Activated naive CD4-positive, alpha-beta T cell treated with anti-CD3 and anti-CD28 coated beads, Interleukin-2, amount 10 ng/mL, durations not matched to agents 7 days and 5 days (primary cell): ENCODE measurements around the gene RBM15.
A peak's percentile ranks its signal among the peaks of the same experiment; 100 is the strongest.

Experiments used
- CTCF ChIA-PET: fragments of 350-600 bp; sonication (Branson Sonifier 250); formaldehyde crosslinking; loops from one replicate; lab custom pipeline; 2021; ENCODE audit warnings: antibody characterized with exemption; lab: Charles Lee
- DNase-seq: peaks from one replicate; pipeline ENCODE4 v3.0.0-alpha.2; 2020
- H3K27ac Mint-ChIP-seq: one replicate; pipeline ENCODE4 v1.8.0; 2021; ENCODE audit warnings: mild to moderate bottlenecking, moderate library complexity, mixed read lengths
- H3K27me3 Mint-ChIP-seq: one replicate; pipeline ENCODE4 v1.8.0; 2021; ENCODE audit warnings: mild to moderate bottlenecking, mixed read lengths
- H3K36me3 Mint-ChIP-seq: one replicate; pipeline ENCODE4 v1.8.0; 2021; ENCODE audit warnings: mixed read lengths
- H3K4me1 Mint-ChIP-seq: one replicate; pipeline ENCODE4 v1.8.0; 2021; ENCODE audit warnings: mixed read lengths
- H3K4me3 Mint-ChIP-seq: one replicate; pipeline ENCODE4 v1.8.0; 2021; ENCODE audit warnings: mild to moderate bottlenecking, moderate library complexity, mixed read lengths
- H3K9me3 Mint-ChIP-seq: one replicate; pipeline ENCODE4 v1.8.0; 2021; ENCODE audit warnings: mixed read lengths

The RBM15 gene

DNA sequence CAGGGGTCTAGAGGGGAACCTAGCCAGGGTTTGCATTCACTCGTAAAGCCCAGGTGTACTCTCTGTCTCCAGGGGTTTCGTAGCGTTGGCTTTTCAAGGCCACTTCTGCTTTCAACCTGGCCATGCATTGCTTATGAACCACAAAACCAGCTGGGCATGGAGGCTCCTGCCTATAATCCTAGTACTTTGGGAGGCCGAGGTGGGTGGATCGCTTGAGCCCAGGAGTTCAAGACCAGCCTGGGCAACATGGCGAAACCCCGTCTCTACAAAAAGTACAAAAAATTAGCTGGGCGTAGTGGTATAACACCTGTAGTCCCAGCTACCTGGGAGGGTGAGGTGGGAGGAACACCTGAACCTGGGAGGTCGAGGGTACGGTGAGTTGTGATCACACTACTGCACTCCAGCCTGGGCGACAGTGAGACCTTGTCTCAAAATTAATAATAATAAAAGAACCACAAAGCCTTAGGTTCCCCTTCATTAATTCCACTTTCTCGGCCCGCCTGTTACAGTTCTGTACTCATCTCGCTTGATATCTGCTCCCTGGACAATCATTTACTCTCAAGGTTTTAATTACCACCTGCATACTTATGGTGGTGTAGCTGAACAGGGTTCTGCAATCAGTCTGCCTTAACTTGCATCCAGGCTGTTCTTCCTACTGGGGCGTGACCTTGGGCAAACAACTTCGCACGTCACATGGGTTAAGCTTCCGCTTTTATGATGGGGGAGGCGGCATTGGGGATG, 45.6 kb downstream of the RBM15 start:
- H3K4me1 Mint-ChIP-seq: peaks cover 21% of the 10 kb centered on the region
- no peak overlapping the region for H3K27ac Mint-ChIP-seq
- H3K36me3 Mint-ChIP-seq: peaks cover 32% of the 10 kb centered on the region
- no peaks in the 10 kb centered on the region for H3K9me3 Mint-ChIP-seq
- H3K27me3 Mint-ChIP-seq: no peaks in the 10 kb centered on the region
- no peak for DNase-seq
- H3K4me3 Mint-ChIP-seq: no peak overlapping the region
- CTCF ChIA-PET: interaction anchor here (2.3 kb wide), 1 partner anchor 16 kb away, joined by 6 read pairs; no protein-coding TSS in a partner anchor

DNA sequence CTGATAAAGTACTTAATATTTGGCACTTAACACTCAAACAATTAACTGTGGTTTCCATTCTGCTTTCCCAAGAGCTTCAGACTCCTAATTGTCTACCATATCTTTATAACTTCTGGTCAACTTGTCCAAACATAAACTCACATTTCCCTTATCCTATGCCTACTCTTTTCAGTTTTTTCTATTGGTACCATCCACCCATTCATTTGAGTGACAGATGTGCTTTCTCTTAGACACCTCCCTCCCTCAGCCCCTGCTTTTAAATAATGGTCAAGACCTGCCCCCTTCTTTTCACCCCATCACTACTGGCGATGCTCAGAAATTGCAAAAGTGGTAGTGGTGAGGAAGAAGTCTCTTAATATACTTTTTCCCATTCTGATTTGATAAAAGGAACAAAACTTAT, 46.2 kb downstream of the RBM15 start:
- Mint-ChIP-seq H3K27ac (no peak overlapping the region), H3K4me1 (peaks cover 21% of the 10 kb centered on the region), H3K4me3 (no peak overlapping the region), H3K36me3 (peaks cover 30% of the 10 kb centered on the region), H3K27me3 (no peaks in the 10 kb centered on the region), H3K9me3 (no peaks in the 10 kb centered on the region)
- CTCF ChIA-PET: no interaction called here
- no peak for DNase-seq

DNA sequence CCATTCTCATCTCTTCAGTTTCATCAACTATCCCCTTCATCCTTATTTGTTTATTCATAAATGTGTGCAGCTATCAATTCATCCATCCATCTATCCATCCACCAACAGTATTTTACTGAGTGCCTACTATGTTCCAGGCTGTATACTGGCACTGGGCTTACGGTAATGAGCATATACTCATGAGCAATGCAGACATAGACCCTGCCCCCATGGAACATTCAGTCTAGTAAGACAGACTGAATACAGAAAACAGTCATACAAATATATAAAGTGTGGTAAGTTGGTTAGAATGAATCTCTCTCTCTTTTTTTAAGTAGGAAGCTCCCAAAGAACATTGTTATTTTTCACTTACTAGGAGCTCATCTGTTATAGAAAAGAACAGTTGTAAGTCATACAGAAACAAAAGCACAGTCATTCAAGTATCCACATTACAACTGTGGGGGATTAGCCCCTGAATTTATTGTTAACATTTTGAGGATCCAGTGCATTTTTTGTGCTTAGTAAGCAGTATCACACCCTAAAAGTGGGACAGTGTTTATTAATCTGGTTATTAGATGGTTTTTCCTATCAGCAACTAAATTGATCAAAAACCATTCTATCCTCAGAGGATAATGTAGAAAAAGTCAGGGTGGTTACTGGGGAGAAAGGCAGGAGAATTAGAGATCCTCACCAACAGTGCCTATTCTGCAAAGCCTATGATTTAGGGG, 48.0 kb downstream of the RBM15 start:
- Mint-ChIP-seq H3K27ac (no peak overlapping the region), H3K4me3 (no peak overlapping the region), H3K4me1 (peaks cover 24% of the 10 kb centered on the region), H3K9me3 (no peaks in the 10 kb centered on the region), H3K36me3 (peaks cover 25% of the 10 kb centered on the region), H3K27me3 (no peaks in the 10 kb centered on the region)
- no peak for DNase-seq
- CTCF ChIA-PET: interaction anchor here (0.7 to 1.3 kb wide), 4 partner anchors 14 to 179 kb away, joined by 3 to 4 read pairs (median 3); no protein-coding TSS in a partner anchor

DNA sequence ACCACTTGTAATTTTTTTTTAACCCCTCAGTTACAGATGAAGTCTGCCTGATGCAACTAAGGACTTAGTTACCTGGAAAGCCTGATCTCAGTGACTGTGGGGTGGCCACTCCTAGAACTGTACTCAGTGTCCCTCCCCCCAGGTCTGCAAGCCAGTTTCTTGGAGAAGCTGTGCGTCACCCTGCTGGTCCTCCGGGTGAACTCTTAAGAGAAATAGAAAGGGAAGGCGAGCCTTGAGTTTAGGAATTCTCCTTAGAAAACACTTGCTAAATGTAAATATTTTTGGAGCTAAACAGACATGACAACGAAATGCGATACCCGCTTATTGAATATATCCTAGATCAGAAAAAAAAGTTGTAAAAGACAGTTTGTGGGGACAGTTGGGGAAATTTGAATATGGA, 50.9 kb downstream of the RBM15 start:
- H3K4me1 Mint-ChIP-seq: peaks cover 5% of the 10 kb centered on the region
- no peaks in the 10 kb centered on the region for H3K27me3 Mint-ChIP-seq
- no peak for DNase-seq
- H3K27ac Mint-ChIP-seq: no peak overlapping the region
- CTCF ChIA-PET: no interaction called here
- peaks cover 26% of the 10 kb centered on the region for H3K36me3 Mint-ChIP-seq
- no peak overlapping the region for H3K4me3 Mint-ChIP-seq
- no peaks in the 10 kb centered on the region for H3K9me3 Mint-ChIP-seq

DNA sequence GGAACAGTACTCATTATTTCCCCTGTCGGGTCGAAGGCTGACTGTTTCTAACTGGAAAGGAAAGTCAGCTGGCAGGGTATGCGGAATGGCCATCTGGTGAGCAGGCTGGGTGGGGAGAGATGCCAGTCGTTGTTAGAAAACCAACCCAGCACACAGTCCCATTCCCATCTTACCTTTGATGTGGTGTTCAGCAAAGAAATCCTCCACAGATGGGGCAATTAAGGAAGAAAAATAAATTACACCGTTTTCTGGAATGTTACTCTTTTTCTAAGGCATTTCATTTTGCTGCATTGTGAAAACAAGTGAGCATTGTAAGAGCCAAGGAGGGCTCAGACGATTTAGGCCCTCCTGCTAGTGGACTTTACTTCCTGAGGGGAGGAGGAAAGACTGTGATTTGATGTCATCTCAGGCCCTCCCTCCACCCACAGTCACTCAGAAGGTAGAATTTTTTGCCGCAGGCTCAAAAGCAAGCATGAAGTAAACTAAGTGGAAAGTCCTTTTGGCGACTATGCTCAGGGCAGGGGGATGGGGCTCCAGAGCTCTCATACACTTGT, 51.6 kb downstream of the RBM15 start, which contains the start of gene SLC16A4:
Gene SLC16A4 (minus strand): TSS at position 335 of the 554 bp plus-strand sequence. CDS start 1,703 bp downstream, outside the sequence.
- Mint-ChIP-seq H3K27ac (no peak within 1 kb of the TSS), H3K27me3 (no peaks in the 10 kb centered on the region), H3K4me1 (peaks cover 5% of the 10 kb centered on the region), H3K9me3 (peaks cover 2% of the 10 kb centered on the region), H3K4me3 (no peak within 1 kb of the TSS), H3K36me3 (peaks cover 27% of the 10 kb centered on the region)
- no peak for DNase-seq
- CTCF ChIA-PET: no interaction called here

DNA sequence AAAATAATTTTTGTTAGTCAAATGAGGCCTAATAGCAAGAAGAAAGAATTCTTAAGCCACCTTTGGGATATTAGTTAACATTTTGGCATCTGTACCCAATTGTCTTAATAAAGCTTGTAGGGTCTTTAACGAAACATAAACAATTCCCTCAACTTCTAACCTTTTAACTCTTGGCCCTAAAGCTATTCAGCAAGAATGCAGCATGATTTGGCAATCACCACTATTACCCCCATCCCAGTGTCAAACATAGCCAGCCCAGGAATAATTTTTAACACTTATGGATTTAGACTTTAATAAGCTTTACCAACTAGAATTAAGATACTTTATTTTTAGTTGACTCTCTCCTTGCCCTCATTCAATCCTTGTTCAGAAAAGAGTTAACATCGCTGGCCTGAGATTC, 54.1 kb downstream of the RBM15 start:
- CTCF ChIA-PET: interaction anchor here (1.1 kb wide), 1 partner anchor 13 kb away, joined by 3 read pairs; no protein-coding TSS in a partner anchor
- Mint-ChIP-seq H3K4me3 (no peak overlapping the region), H3K4me1 (peaks cover 5% of the 10 kb centered on the region), H3K27ac (no peak overlapping the region), H3K9me3 (peaks cover 3% of the 10 kb centered on the region), H3K27me3 (no peaks in the 10 kb centered on the region), H3K36me3 (peaks cover 24% of the 10 kb centered on the region)
- DNase-seq: no peak

DNA sequence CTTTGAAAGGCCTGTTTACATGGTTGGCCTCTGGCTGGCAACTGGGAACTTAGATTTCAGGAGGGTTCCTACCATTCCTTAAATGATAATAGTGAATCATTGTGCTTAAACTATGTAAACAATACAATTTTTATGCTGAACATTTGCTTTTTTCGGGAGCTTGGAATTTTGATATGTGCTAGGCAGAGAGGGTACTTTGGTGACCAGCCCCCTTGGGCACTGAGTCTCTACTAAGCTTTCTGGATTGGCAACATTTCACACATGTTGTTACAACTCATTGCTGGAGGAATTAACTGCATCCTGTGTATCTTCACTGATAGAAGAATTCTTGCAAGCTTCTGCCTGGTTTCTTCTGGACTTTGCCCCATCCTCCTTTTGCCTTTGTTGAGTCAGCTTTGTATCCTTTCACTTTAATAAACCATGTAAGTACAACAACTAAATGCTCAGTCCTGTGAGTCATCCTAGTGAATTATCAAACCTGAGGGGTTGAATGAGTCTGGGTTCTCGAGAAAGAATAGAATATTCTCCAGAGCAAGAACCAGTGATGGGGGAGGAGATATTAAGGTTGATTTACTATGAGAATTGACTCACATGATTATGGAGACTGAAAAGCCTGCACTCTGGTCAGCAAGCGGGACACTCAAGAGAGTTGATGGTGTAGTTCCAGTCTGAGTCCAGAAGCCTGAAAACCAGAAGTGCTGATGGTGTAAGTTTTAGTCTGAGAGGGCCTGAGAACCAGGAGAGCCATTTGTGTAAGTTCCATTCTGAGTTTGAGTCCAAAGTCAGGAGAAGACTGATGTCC, 54.7 kb downstream of the RBM15 start:
- no peak overlapping the region for H3K4me3 Mint-ChIP-seq
- DNase-seq: no peak

DNA sequence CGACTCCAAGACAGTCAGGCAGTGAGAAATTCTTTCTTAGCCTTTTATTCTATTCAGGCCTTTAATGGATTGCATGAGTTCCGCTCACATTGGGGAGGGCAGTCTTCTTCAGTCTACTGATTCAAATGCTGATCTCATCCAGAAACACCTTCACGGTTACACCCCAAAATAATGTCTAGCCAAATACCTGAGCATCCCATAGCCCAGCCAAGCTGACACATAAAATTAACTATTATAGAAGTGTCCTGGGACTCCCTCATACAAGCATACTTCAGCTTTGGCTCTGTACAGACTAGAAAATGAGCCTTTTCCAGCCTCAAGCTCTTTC, 55.3 kb downstream of the RBM15 start:
- Mint-ChIP-seq H3K27ac (no peak overlapping the region), H3K4me3 (no peak overlapping the region), H3K36me3 (peaks cover 25% of the 10 kb centered on the region), H3K27me3 (no peaks in the 10 kb centered on the region), H3K4me1 (peaks cover 5% of the 10 kb centered on the region), H3K9me3 (peaks cover 3% of the 10 kb centered on the region)
- CTCF ChIA-PET: no interaction called here
- DNase-seq: no peak

More for the DNA sequence above, 54.7 kb downstream of the RBM15 start:
- peak overlapping the region; percentile 30 for H3K27ac Mint-ChIP-seq
- CTCF ChIA-PET: no interaction called here
- peaks cover 3% of the 10 kb centered on the region for H3K9me3 Mint-ChIP-seq
- H3K36me3 Mint-ChIP-seq: peaks cover 24% of the 10 kb centered on the region
- H3K27me3 Mint-ChIP-seq: no peaks in the 10 kb centered on the region
- H3K4me1 Mint-ChIP-seq: peaks cover 5% of the 10 kb centered on the region
